ENCODE data around the gene SMARCD3. TPM values are rescaled to one million over a fixed set of nuclear protein-coding genes. Genes with fewer than 3 reads are reported as not detected.

The SMARCD3 gene
- total RNA-seq, 4 donors from 2014 or later = 42.2 to 56.7 (median 47.2) TPM

GRCh38 chr7:151225948-151226510, 22.5 kb downstream of the SMARCD3 start:
- Histone ChIP-seq H3K27me3 (no peaks in the 10 kb centered on the region), H3K4me1 (peaks cover 13 to 18% of the 10 kb centered on the region in 2 donors), H3K4me3 (replicated peaks in 1 of 3) (peak overlapping the region; percentile 69 to 92 (median 82)), H3K36me3 (peaks cover 24 to 36% of the 10 kb centered on the region in 2 donors), H3K9me3 (no peaks in the 10 kb centered on the region), H3K27ac (no peak overlapping the region)
- intact Hi-C loops (cut with DNase I) = no loop called here
- WGBS, 2 donors = 60 to 62% methylated on average over 8 of the region's 8 CpGs
- DNase-seq = no peak
- TF ChIP-seq POLR2A (IDR thresholded peaks at IDR 0.05) = no peak
- TF ChIP-seq, protein P1, sequence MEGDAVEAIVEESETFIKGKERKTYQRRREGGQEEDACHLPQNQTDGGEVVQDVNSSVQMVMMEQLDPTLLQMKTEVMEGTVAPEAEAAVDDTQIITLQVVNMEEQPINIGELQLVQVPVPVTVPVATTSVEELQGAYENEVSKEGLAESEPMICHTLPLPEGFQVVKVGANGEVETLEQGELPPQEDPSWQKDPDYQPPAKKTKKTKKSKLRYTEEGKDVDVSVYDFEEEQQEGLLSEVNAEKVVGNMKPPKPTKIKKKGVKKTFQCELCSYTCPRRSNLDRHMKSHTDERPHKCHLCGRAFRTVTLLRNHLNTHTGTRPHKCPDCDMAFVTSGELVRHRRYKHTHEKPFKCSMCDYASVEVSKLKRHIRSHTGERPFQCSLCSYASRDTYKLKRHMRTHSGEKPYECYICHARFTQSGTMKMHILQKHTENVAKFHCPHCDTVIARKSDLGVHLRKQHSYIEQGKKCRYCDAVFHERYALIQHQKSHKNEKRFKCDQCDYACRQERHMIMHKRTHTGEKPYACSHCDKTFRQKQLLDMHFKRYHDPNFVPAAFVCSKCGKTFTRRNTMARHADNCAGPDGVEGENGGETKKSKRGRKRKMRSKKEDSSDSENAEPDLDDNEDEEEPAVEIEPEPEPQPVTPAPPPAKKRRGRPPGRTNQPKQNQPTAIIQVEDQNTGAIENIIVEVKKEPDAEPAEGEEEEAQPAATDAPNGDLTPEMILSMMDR (IDR thresholded peaks at IDR 0.05) = no peak

- H3K27ac ChIP-seq = no peak overlapping the region
- intact Hi-C loops (cut with DNase I) = no loop called here
- TF ChIP-seq, protein P1 (IDR thresholded peaks at IDR 0.05) = no peak
- TF ChIP-seq POLR2A (IDR thresholded peaks at IDR 0.05) = no peak
- 92 to 94% methylated on average over 14 of the region's 14 CpGs for WGBS, 2 donors
- no peaks in the 10 kb centered on the region for H3K9me3 ChIP-seq
- H3K4me1 ChIP-seq = peaks cover 13 to 18% of the 10 kb centered on the region in 2 donors
- no peak overlapping the region for H3K4me3 ChIP-seq (replicated peaks in 1 of 3)
- peaks cover 44 to 56% of the 10 kb centered on the region in 2 donors for H3K36me3 ChIP-seq
- H3K27me3 ChIP-seq = no peaks in the 10 kb centered on the region
- DNase-seq = no peak
These were observed 24.8 kb downstream of the SMARCD3 start for GRCh38 chr7:151223728-151224127.

GRCh38 chr7:151218170-151218569, 30.3 kb downstream of the SMARCD3 start:
- Histone ChIP-seq H3K27me3 (no peaks in the 10 kb centered on the region), H3K4me1 (no peaks in the 10 kb centered on the region), H3K9me3 (no peaks in the 10 kb centered on the region), H3K27ac (no peak overlapping the region), H3K36me3 (peaks cover 80 to 92% of the 10 kb centered on the region in 2 donors), H3K4me3 (replicated peaks in 1 of 3) (no peak overlapping the region)
- 88 to 93% methylated on average over 8 to 9 of the region's 9 CpGs for WGBS, 2 donors
- DNase-seq = no peak
- intact Hi-C loops (cut with DNase I) = no loop called here
- no peak for TF ChIP-seq POLR2A (IDR thresholded peaks at IDR 0.05)
- TF ChIP-seq, protein P1 (IDR thresholded peaks at IDR 0.05) = no peak

GRCh38 chr7:151215396-151215795, 33.1 kb downstream of the SMARCD3 start:
- Histone ChIP-seq H3K4me3 (replicated peaks in 1 of 3) (no peak overlapping the region), H3K9me3 (no peaks in the 10 kb centered on the region), H3K27ac (no peak overlapping the region), H3K4me1 (no peaks in the 10 kb centered on the region), H3K27me3 (no peaks in the 10 kb centered on the region), H3K36me3 (peaks cover 61 to 65% of the 10 kb centered on the region in 2 donors)
- 90 to 97% methylated on average over 5 of the region's 5 CpGs for WGBS, 2 donors
- no peak for DNase-seq
- no peak for TF ChIP-seq POLR2A (IDR thresholded peaks at IDR 0.05)
- TF ChIP-seq, protein P1 (IDR thresholded peaks at IDR 0.05) = no peak
- intact Hi-C loops (cut with DNase I) = no loop called here

GRCh38 chr7:151213826-151214225, 34.7 kb downstream of the SMARCD3 start:
- Histone ChIP-seq H3K36me3 (peaks cover 48 to 51% of the 10 kb centered on the region in 2 donors), H3K4me1 (no peaks in the 10 kb centered on the region), H3K27ac (no peak overlapping the region), H3K27me3 (no peaks in the 10 kb centered on the region), H3K4me3 (replicated peaks in 1 of 3) (no peak overlapping the region), H3K9me3 (no peaks in the 10 kb centered on the region)
- intact Hi-C loops (cut with DNase I) = no loop called here
- 76 to 90% methylated on average over 2 to 3 of the region's 3 CpGs for WGBS, 2 donors
- TF ChIP-seq, protein P1 (IDR thresholded peaks at IDR 0.05) = no peak
- no peak for DNase-seq

Data from thyroid gland (tissue), 4 donors.